ENCODE measurements around the gene NFAM1.

NFAM1 gene

DNA sequence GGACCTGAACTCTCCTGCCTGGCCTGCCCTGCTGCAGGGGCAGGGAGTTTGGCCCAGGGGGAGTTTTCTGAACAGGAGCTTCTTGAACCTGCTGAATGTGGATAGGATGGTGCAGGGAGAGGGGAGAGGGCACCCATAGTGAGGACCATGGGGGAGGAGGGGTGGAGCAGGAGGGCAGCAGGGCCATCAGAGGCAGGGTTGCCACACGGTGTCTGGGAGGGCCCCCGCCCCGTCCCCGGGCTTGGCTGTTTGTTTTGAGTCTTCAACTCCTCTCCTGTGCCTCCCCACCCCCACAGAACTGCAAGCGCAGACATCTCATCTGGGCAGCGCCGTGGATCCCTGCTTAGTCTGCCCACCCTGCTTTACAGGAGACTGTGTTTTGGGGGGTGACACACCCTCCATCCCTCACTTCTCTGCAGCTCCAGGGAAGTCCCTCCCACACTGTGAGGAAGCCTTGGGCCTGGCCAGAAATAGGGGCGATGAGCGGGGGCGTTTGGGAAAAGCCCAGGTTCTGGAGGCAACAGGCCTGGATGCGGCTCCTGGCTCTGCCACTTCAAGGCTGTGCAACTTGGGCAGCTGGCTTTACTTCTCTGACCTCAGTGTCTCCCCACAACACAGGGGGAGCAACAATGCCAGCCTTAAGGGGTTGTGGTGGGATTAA, 14.4 kb downstream of the NFAM1 start:
- Histone ChIP-seq H3K27ac (no peak overlapping the region), H4K20me1 (ENCODE audit: insufficient read depth) (no peaks in the 10 kb centered on the region), H3K79me2 (ENCODE audit: insufficient read depth, low read depth) (no peaks in the 10 kb centered on the region), H2AFZ (ENCODE audit: low read depth) (no peak overlapping the region), H3K27me3 (ENCODE audit: insufficient read depth, low read depth) (peaks cover 5% of the 10 kb centered on the region; the same call in 1 of the 2 replicates), H3K4me3 (IDR thresholded peaks at IDR 0.05; ENCODE audit: insufficient read depth, low read depth, low read length) (no peak overlapping the region), H3K4me2 (no peak overlapping the region), H3K4me1 (ENCODE audit: low read depth, poor library complexity, severe bottlenecking) (no peaks in the 10 kb centered on the region), H3K9ac (no peak overlapping the region), H3K36me3 (ENCODE audit: insufficient read depth) (no peaks in the 10 kb centered on the region)
- TF ChIP-seq, protein P1, sequence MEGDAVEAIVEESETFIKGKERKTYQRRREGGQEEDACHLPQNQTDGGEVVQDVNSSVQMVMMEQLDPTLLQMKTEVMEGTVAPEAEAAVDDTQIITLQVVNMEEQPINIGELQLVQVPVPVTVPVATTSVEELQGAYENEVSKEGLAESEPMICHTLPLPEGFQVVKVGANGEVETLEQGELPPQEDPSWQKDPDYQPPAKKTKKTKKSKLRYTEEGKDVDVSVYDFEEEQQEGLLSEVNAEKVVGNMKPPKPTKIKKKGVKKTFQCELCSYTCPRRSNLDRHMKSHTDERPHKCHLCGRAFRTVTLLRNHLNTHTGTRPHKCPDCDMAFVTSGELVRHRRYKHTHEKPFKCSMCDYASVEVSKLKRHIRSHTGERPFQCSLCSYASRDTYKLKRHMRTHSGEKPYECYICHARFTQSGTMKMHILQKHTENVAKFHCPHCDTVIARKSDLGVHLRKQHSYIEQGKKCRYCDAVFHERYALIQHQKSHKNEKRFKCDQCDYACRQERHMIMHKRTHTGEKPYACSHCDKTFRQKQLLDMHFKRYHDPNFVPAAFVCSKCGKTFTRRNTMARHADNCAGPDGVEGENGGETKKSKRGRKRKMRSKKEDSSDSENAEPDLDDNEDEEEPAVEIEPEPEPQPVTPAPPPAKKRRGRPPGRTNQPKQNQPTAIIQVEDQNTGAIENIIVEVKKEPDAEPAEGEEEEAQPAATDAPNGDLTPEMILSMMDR (conservative IDR thresholded peaks at IDR 0.05; ENCODE audit: low read depth, low read length) = no peak

DNA sequence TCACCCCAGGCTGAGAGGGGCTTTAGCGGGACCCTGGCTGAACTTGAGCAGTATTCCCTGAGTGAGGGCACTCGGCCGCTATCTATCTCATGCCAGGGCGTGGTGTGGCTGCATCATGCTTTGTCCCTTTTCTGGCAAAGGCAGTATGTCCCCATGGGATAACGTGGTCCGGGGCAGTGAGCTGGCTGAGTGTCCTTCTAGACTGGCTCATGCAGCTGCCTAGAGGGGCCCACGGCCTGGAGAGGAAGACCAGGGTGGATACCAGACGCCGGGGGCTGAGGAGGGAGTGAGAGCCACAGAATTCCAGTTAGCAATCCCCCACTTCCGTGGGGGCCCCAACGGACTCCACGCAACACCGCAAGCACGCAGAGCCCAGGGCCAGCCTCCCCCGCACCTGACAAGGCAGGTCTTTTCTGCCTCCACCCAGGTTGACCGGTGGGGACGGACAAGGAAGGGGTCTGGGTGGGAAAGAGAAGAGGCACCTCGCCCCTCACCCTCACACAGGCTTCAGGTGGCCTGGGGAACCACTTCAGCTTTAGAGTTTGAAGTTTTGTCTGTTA, 15.5 kb downstream of the NFAM1 start:
- Histone ChIP-seq H3K4me3 (IDR thresholded peaks at IDR 0.05; ENCODE audit: insufficient read depth, low read depth, low read length) (no peak overlapping the region), H3K36me3 (ENCODE audit: insufficient read depth) (no peaks in the 10 kb centered on the region), H3K27me3 (ENCODE audit: insufficient read depth, low read depth) (peaks cover 5% of the 10 kb centered on the region; the same call in 1 of the 2 replicates), H2AFZ (ENCODE audit: low read depth) (no peak overlapping the region), H3K27ac (no peak overlapping the region), H3K9ac (no peak overlapping the region), H3K4me2 (no peak overlapping the region), H3K4me1 (ENCODE audit: low read depth, poor library complexity, severe bottlenecking) (no peaks in the 10 kb centered on the region), H4K20me1 (ENCODE audit: insufficient read depth) (no peaks in the 10 kb centered on the region), H3K79me2 (ENCODE audit: insufficient read depth, low read depth) (no peaks in the 10 kb centered on the region)
- TF ChIP-seq, protein P1 (conservative IDR thresholded peaks at IDR 0.05; ENCODE audit: low read depth, low read length) = no peak

DNA sequence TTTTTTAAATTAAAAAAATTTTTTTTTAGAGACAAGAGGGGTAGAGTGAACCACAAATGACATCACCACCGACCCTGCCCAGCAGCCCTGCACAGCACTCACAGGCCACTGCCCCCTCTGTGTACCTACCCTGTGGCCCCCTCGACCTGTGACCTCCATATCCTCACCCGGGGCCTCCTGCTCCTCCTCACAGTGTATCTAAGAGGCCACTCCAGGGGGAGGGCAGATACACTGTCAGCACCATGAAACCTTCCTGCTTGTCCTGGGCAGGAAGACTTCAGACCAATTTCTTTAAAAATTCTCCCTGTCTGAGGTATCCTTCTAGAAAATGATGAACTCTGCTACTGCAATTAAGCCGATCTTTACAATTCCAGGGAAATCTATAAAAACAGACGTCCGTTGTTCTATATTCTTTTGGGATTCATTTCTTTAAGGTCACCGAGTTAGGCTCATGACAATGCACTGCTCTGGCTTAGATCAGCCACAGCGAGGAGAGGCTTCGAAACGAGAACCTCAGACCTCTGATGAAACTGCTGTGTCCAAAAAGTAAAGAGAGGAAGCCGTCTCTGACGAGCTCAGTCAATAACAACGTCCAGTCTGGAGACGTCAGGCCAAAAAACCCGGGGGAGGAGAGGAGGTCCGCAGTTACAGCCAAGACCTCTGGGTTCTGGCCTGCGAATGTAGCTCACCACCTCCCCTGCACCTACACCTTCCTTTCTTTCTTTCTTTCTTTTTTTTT, 17.5 kb downstream of the NFAM1 start:
- H3K4me3 ChIP-seq (IDR thresholded peaks at IDR 0.05; ENCODE audit: insufficient read depth, low read depth, low read length) = no peak overlapping the region
- no peaks in the 10 kb centered on the region for H3K79me2 ChIP-seq (ENCODE audit: insufficient read depth, low read depth)
- H4K20me1 ChIP-seq (ENCODE audit: insufficient read depth) = no peaks in the 10 kb centered on the region
- no peaks in the 10 kb centered on the region for H3K4me1 ChIP-seq (ENCODE audit: low read depth, poor library complexity, severe bottlenecking)
- no peak overlapping the region for H2AFZ ChIP-seq (ENCODE audit: low read depth)
- H3K9ac ChIP-seq = no peak overlapping the region
- TF ChIP-seq, protein P1 (conservative IDR thresholded peaks at IDR 0.05; ENCODE audit: low read depth, low read length) = no peak
- H3K27ac ChIP-seq = no peak overlapping the region
- no peaks in the 10 kb centered on the region for H3K36me3 ChIP-seq (ENCODE audit: insufficient read depth)
- peaks cover 5% of the 10 kb centered on the region; the same call in 1 of the 2 replicates for H3K27me3 ChIP-seq (ENCODE audit: insufficient read depth, low read depth)
- no peak overlapping the region for H3K4me2 ChIP-seq

DNA sequence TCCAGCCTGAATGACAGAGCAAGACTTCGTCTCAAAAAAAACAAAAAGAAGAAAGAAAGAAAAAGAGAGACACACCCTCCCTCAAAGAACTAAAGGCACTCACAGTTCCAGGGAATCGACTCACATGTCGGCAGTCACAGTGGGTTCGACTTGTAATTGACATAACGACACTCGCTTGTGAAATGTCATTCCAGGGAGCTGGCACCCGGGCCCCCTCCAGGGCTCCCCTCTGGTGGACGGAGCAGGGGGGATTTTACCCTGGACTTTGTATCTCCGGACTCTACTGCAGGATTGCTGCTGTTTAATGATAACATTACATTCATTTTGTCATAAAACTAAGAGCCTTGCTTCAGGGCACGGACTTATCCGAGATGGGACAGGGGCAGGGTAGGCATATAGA, 18.2 kb downstream of the NFAM1 start:
- Histone ChIP-seq H3K36me3 (ENCODE audit: insufficient read depth) (no peaks in the 10 kb centered on the region), H4K20me1 (ENCODE audit: insufficient read depth) (no peaks in the 10 kb centered on the region), H3K4me1 (ENCODE audit: low read depth, poor library complexity, severe bottlenecking) (no peaks in the 10 kb centered on the region), H2AFZ (ENCODE audit: low read depth) (no peak overlapping the region), H3K27me3 (ENCODE audit: insufficient read depth, low read depth) (peaks cover 5% of the 10 kb centered on the region; the same call in 1 of the 2 replicates), H3K79me2 (ENCODE audit: insufficient read depth, low read depth) (no peaks in the 10 kb centered on the region), H3K27ac (no peak overlapping the region), H3K9ac (no peak overlapping the region), H3K4me3 (IDR thresholded peaks at IDR 0.05; ENCODE audit: insufficient read depth, low read depth, low read length) (no peak overlapping the region), H3K4me2 (no peak overlapping the region)
- TF ChIP-seq, protein P1 (conservative IDR thresholded peaks at IDR 0.05; ENCODE audit: low read depth, low read length) = no peak

Data from KMS-11 (cell line).